AG04449 (cell line): ENCODE measurements around the gene LDOC1.
A peak's percentile ranks its signal among the peaks of the same experiment; 100 is the strongest.
"Not testable (repeated sequence)": the region's sequence is repeated elsewhere in the genome, so short reads cannot be mapped to it uniquely, and the experiment has no call there.

Experiments
- CTCF ChIA-PET: fragments of 350-600 bp; formaldehyde crosslinking; extraction: SDS; loops from one replicate; lab custom pipeline; 2021; ENCODE audit warnings: antibody characterized with exemption; lab: Yijun Ruan, JAX
- POLR2A ChIA-PET: fragments of 400-600, 350-600 bp; formaldehyde crosslinking; extraction: SDS; loops from one replicate; lab custom pipeline; 2020; ENCODE audit warnings: antibody characterized with exemption, inconsistent platforms; lab: Yijun Ruan, JAX
- DNase-seq: peaks from one replicate; pipeline ENCODE4 v3.0.0-alpha.2; 2010; ENCODE audit warnings: low read depth, low spot score
- H3K4me3 ChIP-seq: 2 replicates; pipeline ENCODE4 v1.5.1; 2011; ENCODE audit warnings: low read depth, mild to moderate bottlenecking, control low read depth, low read length
- CTCF ChIP-seq: IDR thresholded peaks from one replicate; pipeline ENCODE4 v1.5.1; 2011; ENCODE audit warnings: mild to moderate bottlenecking, moderate library complexity, low read length, control low read depth, inconsistent platforms; ENCODE audit not compliant: insufficient read depth; ENCODE audit errors: missing control alignments

Gene LDOC1

GRCh38 chrX:141176586-141177451 lies at the start of gene LDOC1:
LDOC1 (minus strand) TSS chrX:141177129; CDS start chrX:141177021, 108 bp downstream.
- ChIA-PET CTCF (no interaction called here), POLR2A (interaction anchor here (0.6 to 0.8 kb wide), 2 partner anchors 21 to 44 kb away, joined by 3 to 4 read pairs; no protein-coding TSS in a partner anchor)
- peak within 1 kb of the TSS; percentile 77 for H3K4me3 ChIP-seq
- TF ChIP-seq CTCF, result no peak
- DNase-seq, result no peak

GRCh38 chrX:141221611-141222010 lies 44.7 kb upstream of the LDOC1 start:
- no peak for TF ChIP-seq CTCF
- CTCF ChIA-PET, result no interaction called here
- no peak for DNase-seq
- POLR2A ChIA-PET, result no interaction called here
- H3K4me3 ChIP-seq, result no peak overlapping the region

GRCh38 chrX:141220342-141221008 lies 43.5 kb upstream of the LDOC1 start:
- no peak overlapping the region for H3K4me3 ChIP-seq
- ChIA-PET CTCF (no interaction called here), POLR2A (interaction anchor here (0.8 kb wide), 1 partner anchor 44 kb away, joined by 3 read pairs; the partner anchor contains the start of gene LDOC1)
- TF ChIP-seq CTCF, result no peak
- DNase-seq, result peak; percentile 14

- no peak overlapping the region for H3K4me3 ChIP-seq
- no peak for DNase-seq
- POLR2A ChIA-PET, result no interaction called here
- CTCF ChIA-PET, result no interaction called here
- TF ChIP-seq CTCF, result no peak
Observed at GRCh38 chrX:141214196-141214595, 37.3 kb upstream of the LDOC1 start.

GRCh38 chrX:141201962-141202361 lies 25.0 kb upstream of the LDOC1 start:
- no peak overlapping the region for H3K4me3 ChIP-seq
- DNase-seq, result no peak
- ChIA-PET CTCF (no interaction called here), POLR2A (no interaction called here)
- TF ChIP-seq CTCF, result no peak

- DNase-seq, H3K4me3 ChIP-seq, POLR2A ChIA-PET, CTCF ChIA-PET: not testable (repeated sequence)
Observed at GRCh38 chrX:141188573-141188972, 11.6 kb upstream of the LDOC1 start.
